Subcutaneous adipose tissue (tissue), 4 donors: ENCODE measurements around the gene SSUH2. TPM values are rescaled to one million over a fixed set of nuclear protein-coding genes. Genes with fewer than 3 reads are reported as not detected.

ENCODE experiments used
- total RNA-seq, 4 donors: library from RNA; depleted of rRNA; stranded (reverse); fragments of >200 nt; gene quantifications; one replicate each; pipeline ENCODE4 v1.1.0, GENCODE V29; 2016
- TF ChIP-seq, protein P1 (sequence below): fragments of 450-650 bp; IDR thresholded peaks from one replicate; pipeline ENCODE4 v1.5.1; 2016; ENCODE audit warnings: low read depth, mild to moderate bottlenecking, control low read depth, antibody characterized with exemption, moderate library complexity

Gene SSUH2
- total RNA-seq, 4 donors from 2014 or later = 0.98 to 2.1 TPM; not detected in 2

- TF ChIP-seq, protein P1, sequence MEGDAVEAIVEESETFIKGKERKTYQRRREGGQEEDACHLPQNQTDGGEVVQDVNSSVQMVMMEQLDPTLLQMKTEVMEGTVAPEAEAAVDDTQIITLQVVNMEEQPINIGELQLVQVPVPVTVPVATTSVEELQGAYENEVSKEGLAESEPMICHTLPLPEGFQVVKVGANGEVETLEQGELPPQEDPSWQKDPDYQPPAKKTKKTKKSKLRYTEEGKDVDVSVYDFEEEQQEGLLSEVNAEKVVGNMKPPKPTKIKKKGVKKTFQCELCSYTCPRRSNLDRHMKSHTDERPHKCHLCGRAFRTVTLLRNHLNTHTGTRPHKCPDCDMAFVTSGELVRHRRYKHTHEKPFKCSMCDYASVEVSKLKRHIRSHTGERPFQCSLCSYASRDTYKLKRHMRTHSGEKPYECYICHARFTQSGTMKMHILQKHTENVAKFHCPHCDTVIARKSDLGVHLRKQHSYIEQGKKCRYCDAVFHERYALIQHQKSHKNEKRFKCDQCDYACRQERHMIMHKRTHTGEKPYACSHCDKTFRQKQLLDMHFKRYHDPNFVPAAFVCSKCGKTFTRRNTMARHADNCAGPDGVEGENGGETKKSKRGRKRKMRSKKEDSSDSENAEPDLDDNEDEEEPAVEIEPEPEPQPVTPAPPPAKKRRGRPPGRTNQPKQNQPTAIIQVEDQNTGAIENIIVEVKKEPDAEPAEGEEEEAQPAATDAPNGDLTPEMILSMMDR = no peak
Observed at GRCh38 chr3:8657804-8658305, 13.3 kb upstream of the SSUH2 start.

DNA sequence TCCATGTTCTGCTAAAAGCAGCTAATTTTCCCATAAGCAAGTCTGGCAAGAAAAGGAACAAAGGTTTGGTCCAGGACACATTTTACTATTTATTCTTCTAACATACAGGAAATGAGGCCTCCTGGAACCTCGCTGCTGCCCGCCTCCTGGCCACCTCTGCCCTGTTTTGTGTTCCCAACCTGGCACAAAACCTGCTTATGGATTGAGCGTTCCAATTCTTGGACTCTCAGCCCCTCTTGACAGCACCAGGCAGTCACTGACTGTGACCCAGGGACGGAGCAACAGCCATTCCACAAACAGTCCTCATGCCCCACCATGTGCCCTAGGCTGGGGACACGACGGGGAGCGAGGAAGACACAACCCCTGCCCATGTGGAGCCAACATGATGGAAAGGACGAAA lies 11.6 kb upstream of the SSUH2 start:
- TF ChIP-seq, protein P1 = no peak

- TF ChIP-seq, protein P1 = no peak
Observed at GRCh38 chr3:8655387-8655835, 10.8 kb upstream of the SSUH2 start.

GRCh38 chr3:8653800-8654408 lies 9.3 kb upstream of the SSUH2 start:
- TF ChIP-seq, protein P1 = no peak

GRCh38 chr3:8652324-8652987 lies 7.9 kb upstream of the SSUH2 start:
- TF ChIP-seq, protein P1 = no peak

GRCh38 chr3:8651418-8652323 lies 7.1 kb upstream of the SSUH2 start:
- TF ChIP-seq, protein P1 = no peak
